A673 (cell line): ENCODE data around the gene TSHR.

Source experiments
- CTCF ChIP-seq: fragments of 300-800, 200-600 bp; sonication (generic); conservative IDR thresholded peaks from 2 replicates; pipeline ENCODE4 v1.5.1; 2017; ENCODE audit warnings: low read depth, mild to moderate bottlenecking, antibody characterized with exemption, low read length, moderate library complexity, mixed read lengths
- EZH2 ChIP-seq: fragments of 200-600 bp; sonication (generic); IDR thresholded peaks from 2 replicates; pipeline ENCODE4 v1.6.1; 2017; ENCODE audit warnings: borderline replicate concordance, low read depth, mild to moderate bottlenecking, mixed read lengths, antibody characterized with exemption, low read length; ENCODE audit not compliant: poor library complexity, severe bottlenecking

GRCh38 chr14:80981156-80981555 is 25.7 kb downstream of the TSHR start:
- TF ChIP-seq CTCF (no peak), EZH2 (no peak)
